Renal cortical epithelial cell (primary cell): ENCODE results near the gene CCDC177. TPM values are rescaled to one million over a fixed set of nuclear protein-coding genes. Genes with fewer than 3 reads are reported as not detected.
"Not testable (repeated sequence)": the region's sequence is repeated elsewhere in the genome, so short reads cannot be mapped to it uniquely, and the experiment has no call there.

ENCODE experiments used
- DNase-seq: peaks from one replicate; pipeline ENCODE4 v3.0.0-alpha.2; 2011; ENCODE audit warnings: low read depth
- total RNA-seq: library from RNA; depleted of rRNA; stranded (reverse); fragments of >200 nt; gene quantifications from 2 replicates; pipeline ENCODE4 v1.2.3, GENCODE V29; 2014

CCDC177 gene
- total RNA-seq, 1 donor from 2014 or later, result not detected

DNA sequence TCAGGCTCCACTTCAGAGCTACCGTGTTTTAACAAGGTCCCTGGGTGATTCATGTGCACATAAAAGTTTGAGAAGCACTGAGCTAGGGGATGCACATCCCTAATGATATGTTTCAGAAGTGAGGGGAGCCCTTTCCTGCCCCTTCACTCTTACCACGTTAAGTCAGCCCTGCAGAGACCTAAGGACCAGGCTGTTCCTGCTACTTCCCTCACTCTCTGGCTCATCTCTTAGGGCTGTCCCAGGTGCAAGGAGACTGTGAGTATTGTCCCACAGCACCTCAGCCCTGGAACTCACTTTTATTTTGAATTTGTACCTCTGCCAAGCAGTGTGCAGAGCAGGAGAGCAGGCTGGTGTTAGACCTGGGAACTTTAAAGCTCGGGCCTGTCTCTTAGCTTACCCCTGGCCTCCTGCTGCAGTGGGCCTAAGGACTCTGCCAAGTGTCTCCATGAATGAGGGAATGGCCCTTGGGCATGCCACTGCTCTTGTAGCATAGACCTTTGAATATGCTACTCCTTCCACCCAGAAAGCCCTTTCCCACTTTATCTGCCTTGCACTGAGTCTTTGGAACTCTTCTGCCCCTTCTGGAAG is 25.7 kb upstream of the CCDC177 start:
- no peak for DNase-seq

DNA sequence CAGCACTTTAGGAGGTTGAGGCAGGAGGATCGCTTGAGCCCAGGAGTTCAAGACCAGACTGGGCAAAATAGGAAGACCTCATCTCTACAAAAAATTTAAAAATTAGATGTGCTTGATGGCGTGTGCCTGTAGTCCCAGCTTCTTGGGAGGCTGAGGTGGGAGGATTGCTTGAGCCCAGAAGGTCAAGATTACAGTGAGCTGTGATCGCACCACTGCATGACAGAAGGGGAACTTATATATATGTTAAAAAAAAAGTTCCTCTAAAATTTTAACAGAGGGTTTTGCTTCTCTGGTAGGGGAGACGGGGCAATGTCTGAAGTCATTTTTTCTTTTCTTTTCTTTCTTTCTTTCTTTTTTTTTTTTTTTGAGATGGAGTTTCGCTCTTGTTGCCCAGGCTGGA is 24.8 kb upstream of the CCDC177 start:
- DNase-seq, result not testable (repeated sequence)

DNA sequence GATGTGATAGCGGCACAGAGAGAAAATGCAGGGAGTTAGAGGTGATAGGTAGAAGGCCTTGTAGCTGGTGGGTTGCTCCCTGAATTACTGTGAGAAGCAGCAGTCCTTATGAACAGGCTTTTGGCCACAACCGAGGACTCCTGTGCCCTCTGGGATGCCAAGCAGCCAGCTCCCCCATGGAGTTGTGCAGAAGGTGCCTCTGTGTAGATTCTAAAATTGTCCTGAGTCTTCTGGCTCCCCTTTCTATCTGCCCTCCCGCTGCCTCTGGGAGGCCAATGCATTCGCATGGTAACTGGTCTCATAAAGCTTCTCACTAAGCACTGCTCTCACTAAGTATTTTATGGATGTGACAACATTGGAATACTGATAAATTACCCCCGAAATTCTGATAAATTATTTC is 20.7 kb upstream of the CCDC177 start:
- no peak for DNase-seq

DNA sequence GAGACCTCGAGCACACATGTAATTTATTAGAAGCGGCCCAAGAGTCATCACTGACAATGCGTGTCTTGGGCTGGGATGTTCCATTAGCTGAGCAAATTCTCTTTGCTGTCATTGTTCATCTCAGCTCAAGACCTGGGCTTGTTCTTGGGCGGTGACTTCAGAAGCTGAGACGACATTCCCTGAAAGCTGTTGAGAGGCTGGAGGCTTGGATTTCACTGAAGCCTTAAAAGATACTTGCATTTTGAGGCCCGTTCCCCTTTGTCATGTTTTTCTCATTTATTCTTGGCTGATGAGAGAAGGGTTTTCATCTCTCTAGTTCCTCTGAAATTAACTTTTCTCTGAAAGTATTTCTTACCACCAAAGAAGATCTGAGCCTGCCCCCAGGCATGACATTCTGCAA is 20.2 kb upstream of the CCDC177 start:
- DNase-seq, result no peak

DNA sequence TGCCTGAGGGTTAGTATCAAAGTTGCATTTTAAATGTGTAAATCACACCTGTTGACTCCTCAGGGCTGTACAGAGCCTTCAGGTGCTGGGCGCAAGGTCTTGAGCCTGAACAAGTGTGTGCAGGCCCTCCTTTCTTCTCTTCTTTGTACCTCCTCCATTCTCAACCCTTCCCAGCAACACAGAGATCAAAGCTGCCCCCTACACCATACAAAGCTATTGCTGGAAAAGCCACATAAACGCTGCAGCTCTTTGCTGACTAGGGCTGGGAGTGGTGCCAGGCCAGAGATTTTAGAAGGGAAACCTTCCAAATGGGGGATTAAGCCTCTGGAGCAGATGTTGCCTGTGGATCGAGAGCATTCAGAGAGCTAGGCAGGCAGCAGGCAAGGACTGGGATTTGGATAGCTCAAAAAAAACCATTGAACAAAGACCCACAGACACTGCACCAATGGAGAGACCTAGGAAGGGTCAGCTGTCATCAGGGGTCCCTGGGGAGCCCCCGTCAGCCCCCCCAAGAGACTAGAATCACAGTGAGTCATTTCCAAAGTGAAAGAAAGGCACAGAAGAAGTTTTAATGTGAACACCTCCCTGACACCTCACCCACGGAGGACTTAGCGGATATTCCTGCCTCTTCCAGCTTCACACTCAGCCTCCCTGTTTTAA is 18.5 kb upstream of the CCDC177 start:
- DNase-seq, result no peak

DNA sequence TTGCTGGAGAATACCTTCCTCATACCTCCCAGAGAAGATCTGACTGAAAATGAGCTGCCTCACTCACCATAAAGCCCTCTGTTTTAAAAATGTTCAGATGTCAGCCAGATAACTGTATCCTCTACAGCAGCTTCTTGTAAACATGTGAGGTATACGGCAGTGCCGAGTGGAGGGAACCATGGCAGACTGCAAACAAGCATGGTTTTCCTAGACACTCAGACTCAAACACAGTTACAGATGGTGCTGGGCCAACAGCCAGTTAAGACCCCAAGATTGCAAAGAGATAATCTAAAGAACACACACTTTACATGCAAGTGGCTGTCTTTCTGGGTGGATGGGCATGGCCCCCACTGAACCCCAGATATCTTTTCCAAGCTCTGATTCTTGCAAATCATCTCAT is 16.6 kb upstream of the CCDC177 start:
- DNase-seq, result no peak

DNA sequence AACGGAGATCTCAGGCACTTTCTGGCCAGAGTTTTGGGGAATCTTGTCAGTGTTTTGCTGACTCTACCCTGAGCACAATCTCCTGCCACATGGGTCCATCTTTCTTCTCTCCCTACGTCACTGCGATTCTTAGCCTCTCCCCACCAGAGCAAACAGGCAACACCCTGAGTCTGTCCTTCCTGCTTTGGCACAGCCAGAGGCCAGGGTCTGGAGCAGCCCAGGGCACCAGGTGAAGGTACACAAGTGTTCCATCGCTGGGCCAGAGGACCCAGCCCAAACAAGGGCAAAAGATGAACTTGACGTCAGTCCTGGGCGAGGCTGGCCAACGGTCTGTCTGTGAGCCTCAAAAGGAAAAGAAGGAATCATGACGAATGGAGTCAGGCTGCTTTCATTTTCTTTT is 12.7 kb upstream of the CCDC177 start:
- no peak for DNase-seq

DNA sequence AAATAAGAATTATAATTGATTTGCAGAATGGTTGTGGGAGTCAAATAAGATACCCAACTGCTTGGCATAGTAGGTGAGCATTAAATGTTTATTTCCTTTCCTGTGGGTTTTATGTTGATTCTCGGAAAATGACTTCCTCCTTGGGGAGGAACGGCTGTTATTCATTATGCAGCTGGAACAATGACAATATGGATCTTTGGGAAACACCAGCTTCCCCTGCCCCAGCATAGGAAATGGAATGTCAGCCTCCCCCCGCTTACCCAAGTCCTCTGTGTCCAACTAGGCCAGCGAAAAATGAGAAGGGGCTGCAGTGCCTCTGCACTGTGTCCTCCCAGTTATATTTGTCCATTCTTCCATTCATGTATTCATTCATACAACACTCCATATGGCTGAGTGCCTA is 11.7 kb upstream of the CCDC177 start:
- no peak for DNase-seq

DNA sequence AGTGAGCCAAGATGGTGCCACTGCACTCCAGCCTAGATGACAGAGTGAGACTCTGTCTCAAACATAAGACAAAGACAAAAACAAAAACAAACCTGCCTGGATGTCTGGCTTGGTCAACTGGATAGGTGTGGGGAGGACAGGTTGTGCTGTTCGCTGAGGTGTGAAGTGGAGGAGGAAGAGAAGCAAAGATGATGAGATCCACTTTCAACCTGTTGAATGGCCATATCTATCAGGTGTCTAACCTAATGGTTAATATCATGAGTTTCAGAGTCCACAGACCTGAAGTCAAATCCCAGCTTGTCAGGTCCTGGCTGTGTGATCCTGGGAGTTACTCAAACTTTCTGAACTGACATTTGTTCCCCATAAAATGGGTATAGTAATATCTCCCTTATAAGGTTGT is 9.7 kb upstream of the CCDC177 start:
- DNase-seq, result no peak

DNA sequence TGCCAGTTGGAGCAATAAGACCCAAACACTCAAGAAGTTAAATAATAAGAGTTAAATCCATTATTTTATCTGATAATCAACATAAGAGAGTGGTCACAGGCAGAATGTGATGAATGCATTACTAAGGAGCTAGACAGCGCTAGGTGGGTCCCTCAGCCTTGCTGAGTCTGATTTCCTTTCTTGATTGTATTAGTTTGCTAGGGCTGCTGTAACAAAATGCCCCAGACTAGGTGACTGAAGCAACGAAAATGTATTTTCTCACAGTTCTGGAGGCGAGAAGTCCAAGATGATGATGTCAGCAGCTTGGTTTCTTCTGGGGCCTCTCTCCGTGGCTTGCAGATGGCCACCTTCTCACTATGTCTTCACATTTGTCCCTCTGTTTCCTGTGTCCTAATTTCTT is 8.2 kb upstream of the CCDC177 start:
- no peak for DNase-seq

DNA sequence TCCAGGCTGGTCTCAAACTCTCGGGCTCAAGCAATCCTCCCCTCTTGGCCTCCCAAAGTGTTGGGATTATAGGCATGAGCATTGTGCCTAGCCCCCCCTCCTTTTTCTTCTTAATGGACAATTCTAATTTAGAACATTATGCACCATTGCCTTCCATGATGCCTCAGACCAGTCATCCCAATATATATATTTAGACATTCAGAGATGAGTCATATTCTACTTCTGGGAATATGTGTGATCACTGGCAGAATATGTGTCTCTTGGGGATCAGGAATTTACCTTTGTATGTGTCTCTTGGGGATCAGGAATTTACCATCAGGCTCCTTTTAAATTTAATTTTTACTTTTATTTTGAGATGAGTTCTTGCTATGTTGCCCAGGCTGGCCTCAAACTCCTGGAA is 7.5 kb upstream of the CCDC177 start:
- DNase-seq, result peak; percentile 34

DNA sequence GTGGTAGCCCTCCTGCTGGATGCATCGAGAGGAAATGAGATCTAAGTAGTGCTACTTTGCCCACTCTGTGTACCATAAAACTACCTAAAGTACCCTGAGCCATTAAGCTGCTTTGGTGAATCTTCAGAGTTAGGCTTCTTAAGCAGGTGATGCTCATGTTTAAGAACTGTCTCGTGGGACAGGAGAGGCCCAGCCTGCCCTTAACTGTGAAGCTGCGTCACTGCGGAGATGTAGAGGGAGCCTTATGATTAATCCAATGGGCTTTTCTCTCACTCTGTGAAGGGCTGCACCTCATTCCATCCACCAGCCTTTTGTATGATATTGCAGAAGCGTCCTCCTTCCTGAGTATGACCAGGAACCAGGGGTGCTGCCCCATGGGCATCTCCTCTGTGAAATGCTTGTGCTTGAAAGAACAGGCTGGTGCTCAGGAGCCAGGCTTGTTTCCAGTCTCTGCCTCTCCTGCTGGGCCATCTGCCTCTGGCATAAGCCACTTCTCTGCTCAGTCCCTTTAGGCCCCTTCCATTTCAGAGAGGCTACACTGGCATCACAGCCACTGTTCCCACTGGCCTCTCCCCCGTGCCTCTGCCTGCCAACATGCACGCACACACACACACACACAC is 6.8 kb upstream of the CCDC177 start:
- no peak for DNase-seq

DNA sequence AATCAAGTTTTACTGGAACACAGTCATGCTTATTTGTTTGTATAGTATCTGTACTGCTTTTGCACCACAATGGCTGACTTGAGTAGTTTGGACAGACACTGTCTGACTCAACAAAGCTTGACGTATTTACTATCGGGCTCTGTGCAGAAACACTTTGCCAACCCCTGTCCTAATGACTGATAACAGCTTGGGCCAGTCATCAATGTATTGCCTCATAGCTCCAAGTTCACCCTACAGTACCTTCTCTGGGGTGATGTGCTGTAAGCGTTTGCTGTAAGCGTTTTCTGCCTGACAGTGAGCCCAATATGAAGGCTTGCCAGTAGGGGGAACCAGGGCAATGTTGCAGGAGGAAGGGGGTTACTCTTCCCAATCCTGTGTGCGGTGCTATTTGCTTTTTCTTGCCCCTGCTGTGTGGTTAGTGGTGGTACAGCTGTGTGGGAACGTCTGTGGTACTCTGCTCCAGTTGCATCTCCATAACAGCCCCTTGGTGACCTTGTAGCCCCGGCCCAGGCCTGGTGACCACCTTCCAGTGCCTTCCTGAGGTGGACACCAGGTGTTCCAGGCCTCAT is 5.4 kb upstream of the CCDC177 start:
- DNase-seq, result peak; percentile 79

DNA sequence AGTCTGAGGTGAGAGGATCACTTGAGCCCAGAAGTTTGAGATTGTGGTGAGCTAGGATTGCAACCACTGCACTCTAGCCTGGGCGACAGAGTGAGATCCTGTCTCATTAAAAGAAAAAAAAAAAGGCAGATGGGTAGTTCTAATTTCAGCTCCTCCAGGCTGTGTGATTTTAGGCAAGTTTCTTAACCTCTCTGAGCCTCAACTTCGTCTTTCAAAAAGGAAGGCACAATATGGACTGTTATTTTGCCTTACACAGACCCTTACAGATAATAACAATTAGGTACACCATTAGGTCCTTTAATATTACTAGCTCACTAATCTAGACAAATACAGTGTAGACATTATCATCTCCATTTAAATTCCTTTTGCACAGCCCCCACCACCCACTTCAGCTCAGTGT is 4.8 kb upstream of the CCDC177 start:
- DNase-seq, result no peak

DNA sequence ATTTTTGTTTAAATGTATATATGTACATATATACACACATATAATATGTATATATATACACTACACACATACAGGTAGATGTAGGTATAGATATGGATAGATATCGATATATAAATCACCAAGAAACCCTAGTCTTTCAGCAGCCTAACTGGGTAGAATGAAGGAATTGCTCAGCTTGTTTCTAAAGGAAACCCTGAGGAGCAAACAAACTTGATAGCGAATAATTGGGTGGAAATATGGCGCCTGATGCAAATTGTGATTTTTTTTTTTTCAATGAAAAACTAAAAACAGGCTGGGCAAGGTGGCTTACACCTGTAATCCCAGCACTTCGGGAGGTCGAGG is 254 bp upstream of the CCDC177 start:
- no peak for DNase-seq

DNA sequence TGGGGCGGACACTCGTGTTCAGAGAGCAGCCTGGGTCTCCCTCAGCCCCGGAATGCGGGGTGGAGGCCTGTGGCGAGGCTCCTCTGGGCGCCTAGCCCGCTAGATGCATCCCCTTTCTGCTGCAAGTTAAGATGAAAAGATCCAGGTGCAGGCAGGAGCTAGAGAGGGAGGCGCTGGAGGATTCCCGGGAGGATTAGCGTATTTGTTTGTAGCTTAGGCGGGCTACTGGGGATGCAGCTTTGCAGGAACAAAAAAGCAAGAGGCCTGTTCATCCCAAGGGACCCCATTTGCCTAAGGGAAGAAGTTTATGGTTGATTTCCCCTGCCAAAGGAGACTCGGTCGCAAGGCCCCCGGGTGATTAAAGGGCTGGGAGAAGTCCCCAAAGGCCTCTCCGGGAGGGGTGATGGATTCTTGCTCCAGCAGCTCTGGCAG is 824 bp downstream of the CCDC177 start:
- DNase-seq, result no peak

DNA sequence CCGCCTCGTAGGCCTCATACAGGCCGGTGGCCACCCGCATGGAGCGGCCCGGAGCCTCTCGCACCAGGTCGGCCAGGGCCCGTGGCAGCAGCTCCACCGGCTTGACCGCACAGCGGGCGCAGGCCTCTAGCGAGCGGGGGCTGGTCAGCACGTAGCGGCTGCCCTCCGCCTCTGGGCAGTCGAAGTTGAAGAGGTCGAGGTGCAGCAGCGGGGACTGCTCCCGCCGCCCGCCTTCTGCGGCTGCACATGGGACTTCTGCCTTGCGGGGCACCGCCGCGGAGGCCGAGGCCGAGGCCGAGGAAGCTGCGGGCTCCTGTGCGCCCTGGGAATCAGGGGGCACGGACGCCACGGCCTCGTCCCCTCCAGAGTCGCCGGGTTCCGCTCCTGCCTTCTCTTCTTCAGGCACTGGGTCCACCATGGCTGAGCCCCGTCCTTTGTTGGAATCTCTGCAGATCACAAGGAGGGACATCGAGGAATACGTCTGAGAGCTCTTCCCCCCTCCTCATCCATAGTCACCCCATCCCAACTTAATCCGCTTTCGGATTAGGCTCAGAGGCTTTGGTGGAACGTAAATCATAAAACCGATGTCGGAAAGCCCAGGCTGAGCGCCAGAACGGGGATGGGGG is 1.4 kb downstream of the CCDC177 start:
- no peak for DNase-seq

DNA sequence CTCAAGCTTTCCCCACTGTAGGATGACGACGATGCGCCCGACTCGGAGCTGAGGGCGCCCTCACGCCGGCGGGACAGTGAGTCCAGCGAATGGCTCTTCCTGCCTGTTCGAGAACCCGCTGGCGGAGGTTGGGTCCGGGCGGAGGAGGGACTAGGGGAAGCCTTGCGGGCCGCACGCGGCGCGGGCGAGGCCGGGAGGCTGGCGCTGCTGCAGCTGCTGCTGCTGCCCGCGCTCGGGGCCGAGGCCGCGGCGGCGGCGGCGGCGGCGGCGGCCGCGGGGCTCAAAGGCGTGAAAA is 1.9 kb downstream of the CCDC177 start:
- no peak for DNase-seq

DNA sequence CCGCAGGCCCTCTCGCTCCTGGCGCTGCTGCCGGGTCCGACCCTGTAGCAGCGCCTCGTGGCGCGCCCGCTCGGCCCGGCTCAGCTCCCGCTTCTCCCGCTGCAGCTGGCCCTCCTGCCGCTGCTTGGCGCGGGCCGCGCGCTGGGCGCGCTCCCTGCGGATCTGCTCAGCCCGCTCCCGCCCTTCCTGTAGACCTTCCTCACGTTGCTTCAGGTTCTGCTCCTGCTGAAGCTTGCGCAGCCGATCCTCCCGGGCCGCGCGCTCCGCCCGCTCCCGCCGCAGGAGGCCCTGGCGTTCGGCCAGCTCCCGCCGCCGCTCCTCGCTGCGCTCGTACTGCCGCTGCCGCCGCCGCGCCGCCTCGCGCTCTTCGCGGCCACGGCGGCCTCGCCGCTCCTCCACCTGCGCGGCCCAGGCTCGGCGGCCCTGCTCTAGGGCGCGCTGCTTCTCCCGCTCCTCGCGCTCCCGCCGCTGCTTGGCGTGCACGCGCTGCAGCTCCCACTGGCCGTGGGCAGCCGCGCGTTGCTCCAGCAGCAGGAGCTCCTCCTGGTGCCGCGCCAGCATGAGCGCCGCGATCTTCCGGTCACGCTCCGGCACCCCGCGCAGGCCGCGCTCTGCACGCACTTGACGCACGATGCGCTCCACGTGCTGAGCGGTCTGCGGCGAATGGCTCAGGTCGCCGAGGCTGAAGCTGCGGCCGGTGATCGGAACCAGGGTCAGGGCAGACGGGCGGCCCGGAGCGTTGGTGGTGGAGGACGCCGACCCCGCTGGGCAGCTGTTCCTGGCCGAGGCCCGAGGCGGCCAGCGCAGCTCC is 2.4 kb downstream of the CCDC177 start:
- DNase-seq, result no peak

DNA sequence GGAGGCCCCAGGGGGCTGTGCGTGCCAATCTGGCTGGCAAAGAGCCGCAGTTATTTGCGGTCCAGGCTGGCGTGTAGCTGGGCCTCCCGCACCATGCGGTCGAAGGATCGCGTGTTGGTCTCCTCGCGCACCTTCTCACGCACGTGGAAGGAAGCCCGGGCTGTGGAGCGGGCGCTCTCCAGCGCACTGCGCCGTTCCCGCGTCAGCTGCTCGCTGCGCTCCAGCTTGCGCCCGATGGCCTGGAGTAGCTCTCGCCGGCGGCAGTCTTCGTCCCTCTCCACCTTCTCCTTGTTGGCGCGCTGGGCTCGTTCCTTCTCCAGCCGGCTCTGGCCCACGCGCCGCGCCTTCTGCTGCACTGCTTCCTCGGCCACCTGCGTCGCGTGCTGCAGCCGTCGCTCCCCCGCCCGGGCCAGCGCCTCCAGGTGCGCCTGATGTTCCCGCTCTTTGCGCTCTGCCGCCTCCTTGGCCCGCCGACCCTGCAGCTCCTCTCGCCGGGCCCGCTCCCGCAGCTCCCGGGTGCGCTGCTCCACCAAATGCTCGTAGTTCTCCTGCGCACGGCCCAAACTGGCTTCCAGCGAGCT is 3.1 kb downstream of the CCDC177 start:
- DNase-seq, result no peak

DNA sequence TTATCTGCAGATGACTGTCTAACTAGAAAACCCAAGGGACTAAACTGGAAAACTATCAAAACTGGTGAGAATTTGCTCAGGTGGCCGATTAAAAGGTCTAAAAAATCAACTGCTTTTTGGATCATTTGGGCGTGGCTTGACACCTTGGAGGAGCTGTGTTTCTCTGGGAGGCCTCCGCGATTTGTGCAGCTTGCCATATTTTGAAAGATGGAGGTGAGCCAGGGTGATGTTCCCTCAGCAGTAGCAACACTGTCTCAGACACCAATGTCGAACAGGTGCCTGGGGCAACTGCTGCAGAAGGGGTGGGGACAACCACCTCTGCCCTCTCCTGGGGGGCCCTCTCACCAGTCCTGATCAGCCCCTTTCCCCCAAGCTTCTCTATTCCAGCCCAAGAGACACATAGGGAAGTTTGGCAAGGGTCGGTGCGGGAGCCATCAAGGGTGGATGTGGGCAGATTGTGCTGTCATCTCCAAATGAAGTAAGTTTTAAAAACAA is 3.8 kb downstream of the CCDC177 start:
- no peak for DNase-seq

DNA sequence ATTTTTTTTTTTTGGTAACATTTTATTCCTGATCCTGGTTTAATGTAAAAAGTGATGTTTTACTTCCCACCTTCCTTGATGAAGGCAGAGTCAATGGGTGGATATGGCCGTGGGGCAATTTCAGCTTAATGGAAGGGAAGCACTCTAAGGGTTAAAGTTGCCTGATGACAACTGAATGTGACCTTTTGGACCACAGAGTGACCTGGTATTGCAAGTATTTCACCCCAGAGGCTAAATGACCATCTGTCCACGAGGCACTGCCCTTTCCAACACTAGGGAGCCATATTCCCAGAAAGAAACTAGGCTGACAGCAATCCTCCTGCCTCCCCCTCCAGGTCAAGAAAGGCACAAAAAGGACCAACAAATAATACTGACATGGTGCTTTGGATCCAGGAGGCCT is 4.8 kb downstream of the CCDC177 start:
- DNase-seq, result no peak
